ENCODE data around the gene PRKCB. TPM values are rescaled to one million over a fixed set of nuclear protein-coding genes. Genes with fewer than 3 reads are reported as not detected.

Gene PRKCB
- total and polyA plus RNA-seq, 2 of the 8 experiments (the other 6 are each of a cell fraction or from before 2014, with no cell fraction given), result 7.1 to 12.1 TPM

GRCh38 chr16:23987443-23987842 is 151.7 kb downstream of the PRKCB start:
- H2AFZ ChIP-seq (ENCODE audit: low read length), result no peak overlapping the region
- no peak overlapping the region for H3K18ac ChIP-seq (ENCODE audit: extremely low read depth, low read length)
- H2BK120ac ChIP-seq (replicated peaks; ENCODE audit: low read depth, low read length), result no peak overlapping the region
- no peaks in the 10 kb centered on the region for H4K20me1 ChIP-seq (replicated peaks in 1 of 2; ENCODE audit: control insufficient read depth in 1 of 2, insufficient read depth in 2 of 2, low read length in 2 of 2)
- peaks cover 0 to 2% (median 0%) of the 10 kb centered on the region in 4 experiments; a peak in 2 of 7 replicates for H3K4me1 ChIP-seq (replicated peaks in 1 of 4; ENCODE audit: control insufficient read depth in 3 of 4, insufficient read depth in 4 of 4, low read length in 3 of 4)
- H4K8ac ChIP-seq (ENCODE audit: extremely low read depth, insufficient read depth, low read length), result no peak overlapping the region
- H3K79me2 ChIP-seq (ENCODE audit: control insufficient read depth in 1 of 2, insufficient read depth in 2 of 2, low read length in 2 of 2), result no peaks in the 10 kb centered on the region
- H4K5ac ChIP-seq (ENCODE audit: insufficient read length, low read depth, low read length), result no peak overlapping the region
- no peak overlapping the region for H2BK15ac ChIP-seq (ENCODE audit: low read length)
- ChIA-PET POLR2A (ENCODE audit: partially characterized antibody) (no interaction called here), CTCF (ENCODE audit: partially characterized antibody) (interaction anchor here (1.1 kb wide), 1 partner anchor 9 kb away, joined by 3 read pairs; no protein-coding TSS in a partner anchor)
- H3K14ac ChIP-seq (ENCODE audit: insufficient read length), result no peak overlapping the region
- no peak overlapping the region for H3K4me2 ChIP-seq (ENCODE audit: insufficient read depth in 1 of 2, low read depth in 2 of 2, low read length in 2 of 2)
- no peaks in the 10 kb centered on the region for H3K9me3 ChIP-seq (ENCODE audit: insufficient read depth in 2 of 2, low read depth in 1 of 2, low read length in 1 of 2)
- H2AK5ac ChIP-seq (ENCODE audit: low read depth, low read length), result no peak overlapping the region
- H3K23me2 ChIP-seq (ENCODE audit: low read depth, low read length), result no peaks in the 10 kb centered on the region
- H3K23ac ChIP-seq (ENCODE audit: insufficient read length), result no peak overlapping the region
- H3K4ac ChIP-seq (replicated peaks; ENCODE audit: insufficient read length, low read depth, low read length), result no peak overlapping the region
- FAIRE-seq (no peak), DNase-seq (ENCODE audit: low read depth in 1 of 2, low spot score in 2 of 2) (no peak)
- H3K56ac ChIP-seq (replicated peaks; ENCODE audit: insufficient read length, low read depth, low read length), result no peak overlapping the region
- H2BK12ac ChIP-seq (ENCODE audit: low read depth, low read length), result no peak overlapping the region
- H2BK5ac ChIP-seq (ENCODE audit: low read depth, low read length), result no peak overlapping the region
- no peak overlapping the region for H4K91ac ChIP-seq (replicated peaks; ENCODE audit: insufficient read length, low read length)
- no peak overlapping the region for H2BK20ac ChIP-seq (ENCODE audit: low read length)
- no peak overlapping the region for H3K4me3 ChIP-seq (ENCODE audit: extremely low read depth in 1 of 4, insufficient read depth in 2 of 4, low read depth in 3 of 4, low read length in 4 of 4)
- 92% methylated on average over 2 of the region's 2 CpGs; no CpG with 5 or more reads in 1 of the 2 experiments for WGBS, 2 experiments (ENCODE audit: extremely low coverage in 1 of 2, insufficient coverage in 1 of 2, insufficient read length in 1 of 2, insufficient replicate concordance in 2 of 2, low coverage in 1 of 2, low lambda C conversion rate in 2 of 2, missing lambda C conversion rate in 1 of 2)
- H3K9ac ChIP-seq (replicated peaks in 1 of 4; ENCODE audit: extremely low read depth in 1 of 4, low read depth in 3 of 4, low read length in 3 of 4), result no peak overlapping the region
- no peak overlapping the region for H3K27ac ChIP-seq (ENCODE audit: low read depth, low read length)
- TF ChIP-seq CHD1 (IDR thresholded peaks at IDR 0.05; ENCODE audit: low read depth, low read length), result no peak
- TF ChIP-seq POU5F1 (IDR thresholded peaks at IDR 0.05; ENCODE audit: low read depth, low read length), result no peak
- no peak for TF ChIP-seq GABPA (IDR thresholded peaks at IDR 0.05; ENCODE audit: borderline replicate concordance, insufficient read depth, low read length)
- no peaks in the 10 kb centered on the region for H3K79me1 ChIP-seq (ENCODE audit: low read depth, low read length)
- no peaks in the 10 kb centered on the region for H3K27me3 ChIP-seq (replicated peaks in 1 of 4; ENCODE audit: control insufficient read depth in 3 of 4, extremely low read depth in 1 of 4, insufficient read depth in 3 of 4, low read length in 3 of 4)
- no peaks in the 10 kb centered on the region for H3K36me3 ChIP-seq (ENCODE audit: control insufficient read depth in 2 of 4, insufficient read depth in 4 of 4, low read length in 3 of 4)
